HL-60 (cell line): ENCODE measurements around the gene PDE4C.

Source experiments
- DNase-seq, 2 experiments: peaks; one replicate each; pipeline ENCODE4 v3.0.0-alpha.2; 2010 to 2020; ENCODE audit warnings: low read depth in 1 of 2, low spot score in 1 of 2
- H3K27ac ChIP-seq: fragments of 250-450 bp; sonication (Bioruptor Pico); replicated peaks from 2 replicates; pipeline ENCODE4 v1.5.1; 2020; ENCODE audit warnings: mild to moderate bottlenecking, moderate library complexity
- H3K27me3 ChIP-seq: fragments of 250-450 bp; sonication (Bioruptor Pico); 2 replicates; pipeline ENCODE4 v1.5.1; 2021; ENCODE audit warnings: mild to moderate bottlenecking, moderate library complexity; ENCODE audit not compliant: insufficient read depth, poor library complexity, severe bottlenecking
- H3K4me3 ChIP-seq: replicated peaks from 2 replicates; pipeline ENCODE4 v1.5.1; 2011; ENCODE audit warnings: mild to moderate bottlenecking, control low read depth, low read length; ENCODE audit not compliant: insufficient read depth
- GABPA ChIP-seq: IDR thresholded peaks from 2 replicates; pipeline ENCODE4 v1.6.1; 2012; ENCODE audit warnings: low read depth
- POLR2AphosphoS5 ChIP-seq: IDR thresholded peaks from 2 replicates; pipeline ENCODE4 v1.6.1; 2012; ENCODE audit warnings: low read depth
- SPI1 ChIP-seq: IDR thresholded peaks from 2 replicates; pipeline ENCODE4 v1.6.1; 2012; ENCODE audit warnings: low read depth, mild to moderate bottlenecking, borderline replicate concordance
- TF ChIP-seq, protein P1 (sequence below): IDR thresholded peaks from 2 replicates; pipeline ENCODE4 v1.6.1; 2012; ENCODE audit warnings: low read depth; ENCODE audit not compliant: insufficient replicate concordance
- TF ChIP-seq, protein P2 (sequence below): IDR thresholded peaks from one replicate; pipeline ENCODE4 v1.5.1; 2011; ENCODE audit warnings: low read length, control low read depth, inconsistent platforms; ENCODE audit not compliant: insufficient read depth

The PDE4C gene

DNA sequence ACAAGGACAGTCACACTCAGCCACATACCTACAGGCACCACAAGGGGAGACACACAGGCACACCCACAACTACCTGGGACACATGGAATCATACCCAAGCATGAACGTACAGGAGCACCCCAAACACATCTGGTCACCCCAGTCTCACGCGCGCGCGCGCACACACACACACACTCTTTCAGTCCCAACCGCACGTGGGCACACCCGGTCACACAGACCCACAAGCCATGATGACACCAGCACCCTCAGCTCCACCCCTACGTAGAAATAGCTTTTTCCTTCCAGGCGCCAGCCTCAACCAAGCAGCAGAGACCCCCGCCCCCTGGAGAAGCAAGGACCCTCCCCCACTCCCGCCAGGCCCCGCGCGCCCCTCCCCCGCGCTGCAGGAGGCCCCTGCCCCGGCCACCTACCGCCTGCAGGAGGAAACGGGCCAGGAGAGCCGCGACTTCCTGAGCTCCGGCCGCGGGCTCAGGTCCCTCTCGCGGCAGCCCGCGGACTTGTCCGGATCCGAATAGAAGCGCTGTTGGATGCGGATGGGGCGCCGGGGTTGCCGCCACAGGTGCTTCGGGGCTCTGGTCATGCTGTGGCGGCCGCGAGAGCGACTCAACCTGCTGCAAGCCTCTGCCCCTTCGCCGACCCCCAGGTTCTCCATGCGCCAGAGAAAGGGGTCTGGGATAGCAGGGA, 6.4 kb upstream of the PDE4C start:
- no peak for DNase-seq
- Histone ChIP-seq H3K27ac (no peak overlapping the region), H3K27me3 (no peaks in the 10 kb centered on the region), H3K4me3 (no peak overlapping the region)
- TF ChIP-seq POLR2AphosphoS5: no peak
- no peak for TF ChIP-seq GABPA
- TF ChIP-seq, protein P1, sequence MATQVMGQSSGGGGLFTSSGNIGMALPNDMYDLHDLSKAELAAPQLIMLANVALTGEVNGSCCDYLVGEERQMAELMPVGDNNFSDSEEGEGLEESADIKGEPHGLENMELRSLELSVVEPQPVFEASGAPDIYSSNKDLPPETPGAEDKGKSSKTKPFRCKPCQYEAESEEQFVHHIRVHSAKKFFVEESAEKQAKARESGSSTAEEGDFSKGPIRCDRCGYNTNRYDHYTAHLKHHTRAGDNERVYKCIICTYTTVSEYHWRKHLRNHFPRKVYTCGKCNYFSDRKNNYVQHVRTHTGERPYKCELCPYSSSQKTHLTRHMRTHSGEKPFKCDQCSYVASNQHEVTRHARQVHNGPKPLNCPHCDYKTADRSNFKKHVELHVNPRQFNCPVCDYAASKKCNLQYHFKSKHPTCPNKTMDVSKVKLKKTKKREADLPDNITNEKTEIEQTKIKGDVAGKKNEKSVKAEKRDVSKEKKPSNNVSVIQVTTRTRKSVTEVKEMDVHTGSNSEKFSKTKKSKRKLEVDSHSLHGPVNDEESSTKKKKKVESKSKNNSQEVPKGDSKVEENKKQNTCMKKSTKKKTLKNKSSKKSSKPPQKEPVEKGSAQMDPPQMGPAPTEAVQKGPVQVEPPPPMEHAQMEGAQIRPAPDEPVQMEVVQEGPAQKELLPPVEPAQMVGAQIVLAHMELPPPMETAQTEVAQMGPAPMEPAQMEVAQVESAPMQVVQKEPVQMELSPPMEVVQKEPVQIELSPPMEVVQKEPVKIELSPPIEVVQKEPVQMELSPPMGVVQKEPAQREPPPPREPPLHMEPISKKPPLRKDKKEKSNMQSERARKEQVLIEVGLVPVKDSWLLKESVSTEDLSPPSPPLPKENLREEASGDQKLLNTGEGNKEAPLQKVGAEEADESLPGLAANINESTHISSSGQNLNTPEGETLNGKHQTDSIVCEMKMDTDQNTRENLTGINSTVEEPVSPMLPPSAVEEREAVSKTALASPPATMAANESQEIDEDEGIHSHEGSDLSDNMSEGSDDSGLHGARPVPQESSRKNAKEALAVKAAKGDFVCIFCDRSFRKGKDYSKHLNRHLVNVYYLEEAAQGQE: no peak
- TF ChIP-seq SPI1: no peak
- TF ChIP-seq, protein P2, sequence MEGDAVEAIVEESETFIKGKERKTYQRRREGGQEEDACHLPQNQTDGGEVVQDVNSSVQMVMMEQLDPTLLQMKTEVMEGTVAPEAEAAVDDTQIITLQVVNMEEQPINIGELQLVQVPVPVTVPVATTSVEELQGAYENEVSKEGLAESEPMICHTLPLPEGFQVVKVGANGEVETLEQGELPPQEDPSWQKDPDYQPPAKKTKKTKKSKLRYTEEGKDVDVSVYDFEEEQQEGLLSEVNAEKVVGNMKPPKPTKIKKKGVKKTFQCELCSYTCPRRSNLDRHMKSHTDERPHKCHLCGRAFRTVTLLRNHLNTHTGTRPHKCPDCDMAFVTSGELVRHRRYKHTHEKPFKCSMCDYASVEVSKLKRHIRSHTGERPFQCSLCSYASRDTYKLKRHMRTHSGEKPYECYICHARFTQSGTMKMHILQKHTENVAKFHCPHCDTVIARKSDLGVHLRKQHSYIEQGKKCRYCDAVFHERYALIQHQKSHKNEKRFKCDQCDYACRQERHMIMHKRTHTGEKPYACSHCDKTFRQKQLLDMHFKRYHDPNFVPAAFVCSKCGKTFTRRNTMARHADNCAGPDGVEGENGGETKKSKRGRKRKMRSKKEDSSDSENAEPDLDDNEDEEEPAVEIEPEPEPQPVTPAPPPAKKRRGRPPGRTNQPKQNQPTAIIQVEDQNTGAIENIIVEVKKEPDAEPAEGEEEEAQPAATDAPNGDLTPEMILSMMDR: no peak

DNA sequence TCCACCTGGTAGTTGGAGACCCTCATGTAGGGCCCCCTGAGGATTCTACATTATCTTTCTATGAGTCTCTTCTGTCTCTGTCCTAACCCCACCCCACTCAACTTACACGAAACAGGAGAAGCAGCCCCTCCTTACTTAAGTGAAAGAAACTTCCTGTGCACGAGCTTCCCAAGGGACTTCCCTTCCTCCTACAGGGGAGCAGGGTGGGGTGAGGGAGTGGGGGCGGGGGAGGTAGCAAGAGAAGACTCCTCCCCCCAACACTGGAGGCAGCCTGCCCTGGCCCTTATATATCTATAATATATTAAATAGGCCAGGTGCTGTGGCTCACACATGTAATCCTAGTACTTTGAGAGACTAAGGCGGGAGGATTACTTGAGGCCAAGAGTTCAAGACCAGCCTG, 5.5 kb upstream of the PDE4C start:
- no peak for TF ChIP-seq POLR2AphosphoS5
- no peak for TF ChIP-seq GABPA
- TF ChIP-seq, protein P2: no peak
- TF ChIP-seq SPI1: no peak
- TF ChIP-seq, protein P1: no peak
- Histone ChIP-seq H3K4me3 (no peak overlapping the region), H3K27ac (no peak overlapping the region), H3K27me3 (peaks cover 2% of the 10 kb centered on the region)
- no peak for DNase-seq

DNA sequence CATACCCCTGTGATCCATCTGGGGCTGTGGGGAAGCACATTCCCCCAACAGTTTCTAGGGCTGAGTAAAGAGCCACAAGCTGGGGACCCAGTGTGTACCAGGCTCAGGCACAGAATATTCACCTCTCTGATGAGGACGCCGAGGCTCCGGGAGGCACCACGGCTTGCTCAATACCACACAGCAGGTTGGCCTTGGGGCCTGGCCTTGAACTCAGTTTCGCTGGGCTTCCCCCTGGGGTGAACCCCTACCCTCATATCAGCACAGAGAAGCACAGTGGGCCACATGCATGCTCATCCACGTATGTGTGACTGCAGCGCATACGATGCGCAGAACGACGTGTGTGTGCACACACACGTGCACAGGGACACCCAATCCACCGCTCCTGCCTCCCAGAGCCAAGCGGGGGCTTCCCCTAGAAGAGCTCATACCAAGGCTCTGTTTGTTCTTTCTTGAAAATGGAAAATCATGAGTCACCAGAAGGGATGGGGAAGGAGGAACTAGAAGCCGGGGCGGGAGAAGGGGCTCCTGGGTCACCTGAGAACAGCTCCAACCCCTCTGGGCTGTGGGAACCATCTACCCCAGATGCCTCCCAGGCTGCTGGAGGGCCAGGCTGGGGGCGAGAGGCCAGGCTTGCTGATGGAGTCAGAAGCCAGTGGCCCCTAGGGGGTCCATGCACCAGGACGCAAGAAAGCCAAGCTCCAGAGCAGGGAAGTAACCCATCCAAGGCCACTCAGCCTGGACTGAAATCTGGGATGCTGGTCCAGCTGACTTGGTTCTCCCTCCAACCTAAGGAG, 4.9 kb upstream of the PDE4C start:
- H3K4me3 ChIP-seq: no peak overlapping the region
- H3K27ac ChIP-seq: no peak overlapping the region
- DNase-seq: no peak
- peaks cover 6% of the 10 kb centered on the region for H3K27me3 ChIP-seq
- TF ChIP-seq, protein P1: no peak
- no peak for TF ChIP-seq SPI1
- TF ChIP-seq GABPA: no peak
- TF ChIP-seq, protein P2: no peak
- TF ChIP-seq POLR2AphosphoS5: no peak
